Osteoblast (primary cell): ENCODE measurements around the gene CNTNAP5. TPM values are rescaled to one million over a fixed set of nuclear protein-coding genes. Genes with fewer than 3 reads are reported as not detected.

Experiments
- DNase-seq: peaks from one replicate; pipeline ENCODE4 v3.0.0; 2011; ENCODE audit warnings: low spot score, mixed read lengths; ENCODE audit not compliant: insufficient read length; ENCODE audit errors: missing footprints
- H2AFZ ChIP-seq: 2 replicates; pipeline ENCODE4 v1.6.0; 2011; ENCODE audit warnings: mild to moderate bottlenecking, low read length
- H3K27ac ChIP-seq: 2 replicates; pipeline ENCODE4 v1.5.1; 2011; ENCODE audit warnings: mild to moderate bottlenecking, low read depth, low read length, moderate library complexity
- H3K27me3 ChIP-seq: 2 replicates; pipeline ENCODE4 v1.6.0; 2012; ENCODE audit warnings: mild to moderate bottlenecking, control low read depth, inconsistent platforms, low read length, moderate library complexity; ENCODE audit not compliant: insufficient read depth
- H3K36me3 ChIP-seq: 2 replicates; pipeline ENCODE4 v1.5.1; 2011; ENCODE audit warnings: mild to moderate bottlenecking, low read length, control low read depth, moderate library complexity; ENCODE audit not compliant: insufficient read depth
- H3K4me1 ChIP-seq: 2 replicates; pipeline ENCODE4 v1.5.1; 2011; ENCODE audit warnings: mild to moderate bottlenecking, low read length, control low read depth, moderate library complexity; ENCODE audit not compliant: insufficient read depth
- H3K4me2 ChIP-seq: 2 replicates; pipeline ENCODE4 v1.6.0; 2011; ENCODE audit warnings: mild to moderate bottlenecking, low read length; ENCODE audit not compliant: insufficient read depth
- H3K4me3 ChIP-seq: fragments of 200-600 bp; sonication (generic); 3 replicates; pipeline ENCODE4 v1.5.1; 2012; ENCODE audit warnings: mild to moderate bottlenecking, low read length, inconsistent platforms; ENCODE audit not compliant: insufficient read depth
- H3K79me2 ChIP-seq: 2 replicates; pipeline ENCODE4 v1.6.0; 2012; ENCODE audit warnings: mild to moderate bottlenecking, low read length, control low read depth, inconsistent platforms; ENCODE audit not compliant: insufficient read depth
- H3K9me3 ChIP-seq: 2 replicates; pipeline ENCODE4 v1.5.1; 2011; ENCODE audit warnings: low read depth, low read length, control low read depth
- H4K20me1 ChIP-seq: 2 replicates; pipeline ENCODE4 v1.6.0; 2012; ENCODE audit warnings: mild to moderate bottlenecking, low read length, control low read depth; ENCODE audit not compliant: insufficient read depth
- CTCF ChIP-seq: IDR thresholded peaks from 2 replicates; pipeline ENCODE4 v1.5.1; 2011; ENCODE audit warnings: mild to moderate bottlenecking, low read depth, low read length, moderate library complexity; ENCODE audit errors: extremely low read depth
- total RNA-seq: library from RNA; depleted of rRNA; stranded (reverse); fragments of >200 nt; gene quantifications from 2 replicates; pipeline ENCODE4 v1.2.3, GENCODE V29; 2012

CNTNAP5 gene
- total RNA-seq, 1 donor: not detected

- Histone ChIP-seq H4K20me1 (no peaks in the 10 kb centered on the region), H3K27ac (no peak overlapping the region), H3K4me1 (no peaks in the 10 kb centered on the region), H3K9me3 (no peaks in the 10 kb centered on the region), H3K4me3 (no peak overlapping the region), H3K4me2 (no peak overlapping the region), H2AFZ (no peak overlapping the region), H3K79me2 (no peaks in the 10 kb centered on the region), H3K27me3 (no peaks in the 10 kb centered on the region), H3K36me3 (no peaks in the 10 kb centered on the region)
- no peak for TF ChIP-seq CTCF
- DNase-seq: no peak
Measured at GRCh38 chr2:124575497-124575896, 550.4 kb downstream of the CNTNAP5 start.

- H2AFZ ChIP-seq: no peak overlapping the region
- no peaks in the 10 kb centered on the region for H3K36me3 ChIP-seq
- TF ChIP-seq CTCF: no peak
- H3K9me3 ChIP-seq: no peaks in the 10 kb centered on the region
- H3K79me2 ChIP-seq: no peaks in the 10 kb centered on the region
- no peak overlapping the region for H3K4me3 ChIP-seq
- no peak for DNase-seq
- H3K27ac ChIP-seq: no peak overlapping the region
- no peaks in the 10 kb centered on the region for H4K20me1 ChIP-seq
- no peaks in the 10 kb centered on the region for H3K27me3 ChIP-seq
- H3K4me1 ChIP-seq: no peaks in the 10 kb centered on the region
- H3K4me2 ChIP-seq: no peak overlapping the region
Measured at GRCh38 chr2:124580263-124580662, 555.2 kb downstream of the CNTNAP5 start.

GRCh38 chr2:124582387-124582786, 557.3 kb downstream of the CNTNAP5 start:
- DNase-seq: no peak
- no peaks in the 10 kb centered on the region for H3K36me3 ChIP-seq
- no peak overlapping the region for H3K27ac ChIP-seq
- H3K4me3 ChIP-seq: no peak overlapping the region
- H3K9me3 ChIP-seq: no peaks in the 10 kb centered on the region
- no peaks in the 10 kb centered on the region for H4K20me1 ChIP-seq
- no peak for TF ChIP-seq CTCF
- H3K4me1 ChIP-seq: no peaks in the 10 kb centered on the region
- no peaks in the 10 kb centered on the region for H3K79me2 ChIP-seq
- H3K4me2 ChIP-seq: no peak overlapping the region
- H3K27me3 ChIP-seq: no peaks in the 10 kb centered on the region
- H2AFZ ChIP-seq: no peak overlapping the region

GRCh38 chr2:124584615-124585014, 559.5 kb downstream of the CNTNAP5 start:
- no peak overlapping the region for H3K27ac ChIP-seq
- no peaks in the 10 kb centered on the region for H3K9me3 ChIP-seq
- H3K27me3 ChIP-seq: no peaks in the 10 kb centered on the region
- H3K79me2 ChIP-seq: no peaks in the 10 kb centered on the region
- no peak for TF ChIP-seq CTCF
- no peaks in the 10 kb centered on the region for H3K36me3 ChIP-seq
- no peaks in the 10 kb centered on the region for H3K4me1 ChIP-seq
- H4K20me1 ChIP-seq: no peaks in the 10 kb centered on the region
- H3K4me2 ChIP-seq: no peak overlapping the region
- no peak overlapping the region for H2AFZ ChIP-seq
- no peak for DNase-seq
- no peak overlapping the region for H3K4me3 ChIP-seq
